Left colon (tissue), 2 donors: ENCODE data around the gene FALEC. TPM values are rescaled to one million over a fixed set of nuclear protein-coding genes. Genes with fewer than 3 reads are reported as not detected.

ENCODE experiments used
- ATAC-seq: fragments of 200-7000 bp; cut with Tn5 transposase; one replicate; pipeline ENCODE4 v1.9.1; 2020; ENCODE audit warnings: mild to moderate bottlenecking, moderate library complexity
- DNase-seq, 2 donors: peaks; one replicate each; pipeline ENCODE4 v3.0.0-alpha.2; 2020
- intact Hi-C, 2 donors: fragments of 100-400 bp; cut with DNase I in 1 of 2; cut with micrococcal nuclease in 1 of 2; formaldehyde crosslinking; loops; one replicate each; pipeline versions ENCODE4 v1.11.2 to v1.14.0; 2022; cut with DNase I, micrococcal nuclease
- total RNA-seq, 2 donors: library from RNA; stranded (reverse); fragmentation: NEBNext Ultra II Directional; extraction: Animal tissue kit (Norgen Biotek cat#: 25700); gene quantifications; one replicate each; pipeline ENCODE4 v1.2.1, GENCODE V29; 2021
- donor health status: DM: no; HTN: no; CAD: no.
- donor health status: DM: yes; HTN: yes; CAD: no.

Gene FALEC
- total RNA-seq, 2 donors from 2014 or later: not detected

DNA sequence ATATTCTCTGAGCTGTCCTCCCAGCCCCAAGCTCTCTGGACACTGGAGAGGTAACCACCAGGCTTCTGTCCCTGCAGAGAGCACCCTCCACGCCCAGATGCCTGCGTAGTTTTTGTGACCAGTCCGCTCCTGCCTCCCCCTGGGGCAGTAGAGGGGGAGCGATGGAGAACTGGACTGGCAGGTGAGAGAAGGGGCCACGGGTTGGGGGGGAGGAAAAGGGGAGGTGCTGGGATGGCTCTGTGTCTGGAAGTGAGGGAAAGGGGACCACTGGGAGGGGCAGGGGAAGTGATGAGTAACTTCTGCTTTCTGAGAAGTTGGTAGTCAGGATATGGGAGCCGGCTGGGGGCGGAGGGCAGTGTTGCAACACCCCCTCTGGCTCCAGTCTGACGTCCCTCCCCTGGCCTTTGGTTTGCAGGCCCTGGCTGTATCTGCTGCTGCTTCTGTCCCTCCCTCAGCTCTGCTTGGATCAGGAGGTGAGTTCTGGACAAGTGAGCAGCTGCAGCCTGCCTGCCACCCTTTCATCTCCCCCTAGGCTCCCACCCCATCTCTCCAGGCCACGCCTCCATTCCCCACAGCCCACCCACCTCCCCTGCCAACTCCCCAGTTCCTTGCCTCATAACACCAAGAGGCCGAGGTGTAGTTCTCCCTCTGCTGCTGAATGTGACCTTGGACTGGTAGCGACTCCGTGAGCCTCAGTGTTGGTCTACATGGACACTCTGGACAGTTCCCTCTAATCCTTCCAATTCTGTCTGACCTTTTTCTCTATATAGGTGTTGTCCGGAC, 36.8 kb downstream of the FALEC start:
- peak in 1 of 2 donors; percentile 80 for DNase-seq
- peak; percentile 15 for ATAC-seq
- intact Hi-C loops: loop anchor here in 1 of 2 donors (10.0 kb wide), 1 partner anchor 72 kb away; the partner anchor contains the start of gene ENSA

DNA sequence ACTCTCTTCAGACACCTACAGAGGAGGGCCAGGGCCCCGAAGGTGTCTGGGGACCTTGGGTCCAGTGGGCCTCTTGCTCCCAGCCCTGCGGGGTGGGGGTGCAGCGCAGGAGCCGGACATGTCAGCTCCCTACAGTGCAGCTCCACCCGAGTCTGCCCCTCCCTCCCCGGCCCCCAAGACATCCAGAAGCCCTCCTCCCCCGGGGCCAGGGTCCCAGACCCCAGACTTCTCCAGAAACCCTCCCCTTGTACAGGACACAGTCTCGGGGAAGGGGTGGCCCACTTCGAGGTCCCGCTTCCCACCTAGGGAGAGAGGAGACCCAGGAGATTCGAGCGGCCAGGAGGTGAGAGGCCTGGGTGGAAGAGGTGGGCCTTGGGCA, 37.3 kb downstream of the FALEC start:
- DNase-seq (no peak), ATAC-seq (no peak)
- intact Hi-C loops: loop anchor here in 1 of 2 donors (10.0 kb wide), 1 partner anchor 72 kb away; the partner anchor contains the start of gene ENSA

DNA sequence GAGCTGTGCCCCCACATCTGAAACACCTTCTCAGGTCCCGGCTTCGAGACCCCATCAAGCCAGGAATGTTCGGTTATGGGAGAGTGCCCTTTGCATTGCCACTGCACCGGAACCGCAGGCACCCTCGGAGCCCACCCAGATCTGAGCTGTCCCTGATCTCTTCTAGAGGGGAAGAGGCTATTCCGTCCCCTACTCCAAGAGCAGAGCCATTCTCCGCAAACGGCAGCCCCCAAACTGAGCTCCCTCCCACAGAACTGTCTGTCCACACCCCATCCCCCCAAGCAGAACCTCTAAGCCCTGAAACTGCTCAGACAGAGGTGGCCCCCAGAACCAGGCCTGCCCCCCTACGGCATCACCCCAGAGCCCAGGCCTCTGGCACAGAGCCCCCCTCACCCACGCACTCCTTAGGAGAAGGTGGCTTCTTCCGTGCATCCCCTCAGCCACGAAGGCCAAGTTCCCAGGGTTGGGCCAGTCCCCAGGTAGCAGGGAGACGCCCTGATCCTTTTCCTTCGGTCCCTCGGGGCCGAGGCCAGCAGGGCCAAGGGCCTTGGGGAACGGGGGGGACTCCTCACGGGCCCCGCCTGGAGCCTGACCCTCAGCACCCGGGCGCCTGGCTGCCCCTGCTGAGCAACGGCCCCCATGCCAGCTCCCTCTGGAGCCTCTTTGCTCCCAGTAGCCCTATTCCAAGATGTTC, 38.0 kb downstream of the FALEC start:
- DNase-seq: no peak
- intact Hi-C loops: loop anchor here in 1 of 2 donors (10.0 kb wide), 1 partner anchor 71 kb away; the partner anchor contains the start of gene ENSA

DNA sequence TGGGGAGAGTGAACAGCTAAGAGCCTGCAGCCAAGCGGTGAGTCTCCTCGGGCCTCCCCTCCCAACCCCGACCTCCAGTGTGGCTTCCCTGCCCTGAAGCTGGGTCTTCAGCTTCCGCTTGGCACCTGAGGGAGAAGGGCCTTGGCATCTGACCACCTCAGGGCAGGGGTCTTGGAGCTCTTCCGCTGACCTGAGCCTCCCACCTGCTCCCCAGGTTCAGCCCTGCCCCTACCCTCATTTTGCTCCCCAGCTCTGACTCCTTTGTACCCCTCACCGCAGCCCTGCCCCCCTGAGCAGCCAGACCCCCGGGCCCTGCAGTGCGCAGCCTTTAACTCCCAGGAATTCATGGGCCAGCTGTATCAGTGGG, 38.5 kb downstream of the FALEC start:
- intact Hi-C loops: loop anchor here in 1 of 2 donors (10.0 kb wide), 1 partner anchor 71 kb away; the partner anchor contains the start of gene ENSA
- DNase-seq (no peak), ATAC-seq (no peak)

More for the DNA sequence above, 38.0 kb downstream of the FALEC start:
- no peak for ATAC-seq

DNA sequence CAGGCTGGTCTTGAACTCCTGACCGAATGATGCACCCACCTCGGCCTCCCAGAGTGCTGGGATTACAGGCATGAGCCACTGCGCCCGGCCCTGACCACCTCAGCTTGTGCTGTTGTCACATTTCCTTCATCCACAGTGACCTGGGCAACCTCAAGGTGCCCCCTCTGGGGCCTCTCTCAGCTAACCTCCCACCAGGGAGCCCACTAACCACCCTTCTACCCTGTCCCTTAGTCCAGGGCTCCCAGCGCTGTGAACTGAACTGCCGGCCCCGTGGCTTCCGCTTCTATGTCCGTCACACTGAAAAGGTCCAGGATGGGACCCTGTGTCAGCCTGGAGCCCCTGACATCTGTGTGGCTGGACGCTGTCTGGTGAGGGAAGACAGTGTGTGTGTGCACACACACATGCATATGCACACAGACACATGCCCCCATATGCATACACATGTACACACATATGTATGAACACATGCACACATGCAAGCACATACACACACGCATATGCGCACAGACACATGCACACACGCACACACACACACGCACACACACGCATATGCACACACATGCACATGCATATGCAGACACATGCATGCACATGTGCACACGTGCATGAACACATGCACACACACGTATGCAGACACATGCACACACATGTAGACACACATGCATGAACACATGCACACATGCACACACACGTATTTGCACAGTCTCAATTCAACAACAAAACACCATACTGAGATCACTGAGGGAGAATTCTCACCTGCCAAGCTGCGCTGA, 39.8 kb downstream of the FALEC start:
- ATAC-seq: no peak
- intact Hi-C loops: loop anchor here in 1 of 2 donors (10.0 kb wide), 1 partner anchor 69 kb away; the partner anchor contains the start of gene ENSA

DNA sequence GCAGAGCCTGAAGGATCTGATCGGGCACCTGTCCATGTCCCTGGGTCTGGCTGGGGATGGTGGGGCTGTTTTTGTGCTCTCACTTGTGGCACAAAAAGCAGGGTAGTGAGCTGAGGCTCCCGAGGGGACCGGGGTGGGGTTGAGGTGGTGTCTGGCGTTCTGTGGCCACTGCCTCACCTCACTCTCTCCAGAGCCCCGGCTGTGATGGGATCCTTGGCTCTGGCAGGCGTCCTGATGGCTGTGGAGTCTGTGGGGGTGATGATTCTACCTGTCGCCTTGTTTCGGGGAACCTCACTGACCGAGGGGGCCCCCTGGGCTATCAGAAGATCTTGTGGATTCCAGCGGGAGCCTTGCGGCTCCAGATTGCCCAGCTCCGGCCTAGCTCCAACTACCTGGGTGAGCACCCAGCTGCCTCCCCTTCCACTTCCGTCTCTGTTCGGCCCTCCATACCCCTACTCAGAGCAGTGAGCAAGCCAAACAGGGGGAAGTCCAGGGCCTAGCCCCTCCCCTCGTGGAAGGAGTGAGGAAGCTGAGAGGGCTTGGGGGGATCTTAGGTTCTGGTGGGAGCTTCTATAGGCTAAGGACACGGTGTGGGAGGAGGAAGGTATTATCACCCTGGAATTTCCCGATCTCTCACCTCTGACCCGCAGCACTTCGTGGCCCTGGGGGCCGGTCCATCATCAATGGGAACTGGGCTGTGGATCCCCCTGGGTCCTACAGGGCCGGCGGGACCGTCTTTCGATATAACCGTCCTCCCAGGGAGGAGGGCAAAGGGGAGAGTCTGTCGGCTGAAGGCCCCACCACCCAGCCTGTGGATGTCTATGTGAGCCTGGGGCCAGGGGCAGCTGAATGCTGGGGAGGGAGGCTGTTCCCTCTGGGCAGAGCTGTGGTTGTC, 40.7 kb downstream of the FALEC start:
- DNase-seq (no peak), ATAC-seq (no peak)
- intact Hi-C loops: loop anchor here in 1 of 2 donors (10.0 kb wide), 1 partner anchor 69 kb away; the partner anchor contains the start of gene ENSA

More for the DNA sequence above, 39.8 kb downstream of the FALEC start:
- peak in 1 of 2 donors; percentile 8 for DNase-seq

DNA sequence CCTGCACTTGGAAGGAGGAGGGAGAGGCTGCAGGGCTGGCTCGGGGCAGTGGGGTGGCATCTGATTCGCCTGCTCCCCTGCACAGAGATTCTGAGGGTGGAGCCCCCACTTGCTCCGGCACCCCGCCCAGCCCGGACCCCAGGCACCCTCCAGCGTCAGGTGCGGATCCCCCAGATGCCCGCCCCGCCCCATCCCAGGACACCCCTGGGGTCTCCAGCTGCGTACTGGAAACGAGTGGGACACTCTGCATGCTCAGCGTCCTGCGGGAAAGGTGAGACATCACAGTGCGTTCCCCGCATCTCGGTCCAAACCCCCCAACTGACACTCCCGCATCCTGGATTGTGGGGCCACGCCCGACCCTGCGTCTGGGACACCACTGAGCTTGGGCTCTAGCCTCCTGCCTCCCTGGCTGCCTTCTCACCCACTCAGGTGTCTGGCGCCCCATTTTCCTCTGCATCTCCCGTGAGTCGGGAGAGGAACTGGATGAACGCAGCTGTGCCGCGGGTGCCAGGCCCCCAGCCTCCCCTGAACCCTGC, 41.6 kb downstream of the FALEC start:
- DNase-seq: peak; percentile 10 to 24

DNA sequence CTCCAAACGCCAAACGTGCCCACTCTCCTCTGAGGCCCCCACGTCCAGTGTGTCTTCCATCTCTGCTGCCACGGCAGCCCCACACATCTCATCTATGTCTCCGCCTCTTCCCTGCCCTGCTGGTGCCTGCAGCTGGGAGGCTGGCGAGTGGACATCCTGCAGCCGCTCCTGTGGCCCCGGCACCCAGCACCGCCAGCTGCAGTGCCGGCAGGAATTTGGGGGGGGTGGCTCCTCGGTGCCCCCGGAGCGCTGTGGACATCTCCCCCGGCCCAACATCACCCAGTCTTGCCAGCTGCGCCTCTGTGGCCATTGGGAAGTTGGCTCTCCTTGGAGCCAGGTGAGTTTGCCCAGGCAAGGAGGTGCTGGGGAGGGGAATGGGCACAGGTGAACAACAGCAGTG, 42.3 kb downstream of the FALEC start:
- DNase-seq (no peak), ATAC-seq (no peak)
- intact Hi-C loops: loop anchor here in 1 of 2 donors (10.0 kb wide), 1 partner anchor 67 kb away; the partner anchor contains the start of gene ENSA

More for the DNA sequence above, 41.6 kb downstream of the FALEC start:
- intact Hi-C loops: loop anchor here in 1 of 2 donors (10.0 kb wide), 1 partner anchor 68 kb away; the partner anchor contains the start of gene ENSA
- ATAC-seq: no peak

DNA sequence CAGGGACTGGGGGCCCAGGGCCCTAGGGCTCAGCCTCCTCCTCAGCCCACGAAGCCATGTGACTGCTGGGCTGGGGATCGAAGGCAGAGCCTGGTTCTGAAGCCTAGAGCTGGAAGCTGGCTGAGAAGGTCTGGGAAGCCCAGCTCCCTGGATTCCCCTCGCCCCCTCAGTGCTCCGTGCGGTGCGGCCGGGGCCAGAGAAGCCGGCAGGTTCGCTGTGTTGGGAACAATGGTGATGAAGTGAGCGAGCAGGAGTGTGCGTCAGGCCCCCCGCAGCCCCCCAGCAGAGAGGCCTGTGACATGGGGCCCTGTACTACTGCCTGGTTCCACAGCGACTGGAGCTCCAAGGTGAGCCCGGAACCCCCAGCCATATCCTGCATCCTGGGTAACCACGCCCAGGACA, 42.8 kb downstream of the FALEC start:
- DNase-seq: no peak
- no peak for ATAC-seq
- intact Hi-C loops: loop anchor here in 1 of 2 donors (10.0 kb wide), 1 partner anchor 66 kb away; the partner anchor contains the start of gene ENSA

DNA sequence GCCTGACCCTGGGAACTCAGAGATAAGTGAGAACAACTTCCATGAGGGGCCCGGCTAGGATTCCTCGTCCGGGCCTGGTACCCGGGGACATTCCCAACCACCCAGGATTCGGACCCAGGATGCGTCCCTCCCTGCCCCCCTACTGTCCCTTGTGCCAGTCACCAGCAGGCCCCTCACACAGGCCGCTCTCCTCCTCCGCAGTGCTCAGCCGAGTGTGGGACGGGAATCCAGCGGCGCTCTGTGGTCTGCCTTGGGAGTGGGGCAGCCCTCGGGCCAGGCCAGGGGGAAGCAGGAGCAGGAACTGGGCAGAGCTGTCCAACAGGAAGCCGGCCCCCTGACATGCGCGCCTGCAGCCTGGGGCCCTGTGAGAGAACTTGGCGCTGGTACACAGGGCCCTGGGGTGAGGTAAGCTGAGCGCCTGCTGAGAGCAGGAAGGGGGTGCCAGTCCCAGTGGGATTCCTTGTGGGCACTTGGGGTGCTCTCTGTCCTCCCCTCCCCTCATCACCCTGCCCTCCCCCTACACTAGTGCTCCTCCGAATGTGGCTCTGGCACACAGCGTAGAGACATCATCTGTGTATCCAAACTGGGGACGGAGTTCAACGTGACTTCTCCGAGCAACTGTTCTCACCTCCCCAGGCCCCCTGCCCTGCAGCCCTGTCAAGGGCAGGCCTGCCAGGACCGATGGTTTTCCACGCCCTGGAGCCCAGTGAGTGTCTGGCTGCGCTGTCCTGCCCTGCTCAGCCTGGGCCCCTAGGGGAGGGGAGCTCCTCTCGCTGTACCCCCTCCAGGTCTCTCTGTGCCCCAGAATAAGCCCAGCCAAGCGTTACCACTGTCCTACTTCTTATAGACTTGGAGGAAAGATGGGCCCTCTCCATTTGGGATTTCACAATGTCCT, 43.5 kb downstream of the FALEC start:
- DNase-seq (peak in 1 of 2 donors; percentile 42), ATAC-seq (no peak)
- intact Hi-C loops: loop anchor here in 1 of 2 donors (10.0 kb wide), 1 partner anchor 66 kb away; the partner anchor contains the start of gene ENSA

DNA sequence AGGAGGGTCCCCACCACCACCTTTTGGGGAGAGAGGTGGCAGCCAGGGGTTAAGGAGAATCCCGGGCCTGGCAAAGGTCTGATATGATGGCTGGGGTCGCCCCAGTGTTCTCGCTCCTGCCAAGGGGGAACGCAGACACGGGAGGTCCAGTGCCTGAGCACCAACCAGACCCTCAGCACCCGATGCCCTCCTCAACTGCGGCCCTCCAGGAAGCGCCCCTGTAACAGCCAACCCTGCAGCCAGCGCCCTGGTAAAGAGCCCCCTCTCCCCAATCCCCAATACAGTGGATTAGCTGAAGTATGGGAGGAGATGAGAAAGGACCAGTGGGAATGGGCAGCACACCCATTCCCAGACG, 44.1 kb downstream of the FALEC start:
- ATAC-seq (no peak), DNase-seq (no peak)
- intact Hi-C loops: loop anchor here (5.0 to 10.0 kb wide), 2 partner anchors 63 to 65 kb away; partner anchors contain the start of gene ENSA (in 1 of the 2)

DNA sequence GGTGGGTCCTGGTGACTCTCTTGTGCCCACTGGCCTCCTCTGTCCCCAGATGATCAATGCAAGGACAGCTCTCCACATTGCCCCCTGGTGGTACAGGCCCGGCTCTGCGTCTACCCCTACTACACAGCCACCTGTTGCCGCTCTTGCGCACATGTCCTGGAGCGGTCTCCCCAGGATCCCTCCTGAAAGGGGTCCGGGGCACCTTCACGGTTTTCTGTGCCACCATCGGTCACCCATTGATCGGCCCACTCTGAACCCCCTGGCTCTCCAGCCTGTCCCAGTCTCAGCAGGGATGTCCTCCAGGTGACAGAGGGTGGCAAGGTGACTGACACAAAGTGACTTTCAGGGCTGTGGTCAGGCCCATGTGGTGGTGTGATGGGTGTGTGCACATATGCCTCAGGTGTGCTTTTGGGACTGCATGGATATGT, 44.5 kb downstream of the FALEC start:
- ATAC-seq (peak; percentile 23), DNase-seq (peak; percentile 81 to 84)
- intact Hi-C loops: loop anchor here in 1 of 2 donors (5.0 kb wide), 1 partner anchor 62 kb away; no protein-coding TSS in a partner anchor

DNA sequence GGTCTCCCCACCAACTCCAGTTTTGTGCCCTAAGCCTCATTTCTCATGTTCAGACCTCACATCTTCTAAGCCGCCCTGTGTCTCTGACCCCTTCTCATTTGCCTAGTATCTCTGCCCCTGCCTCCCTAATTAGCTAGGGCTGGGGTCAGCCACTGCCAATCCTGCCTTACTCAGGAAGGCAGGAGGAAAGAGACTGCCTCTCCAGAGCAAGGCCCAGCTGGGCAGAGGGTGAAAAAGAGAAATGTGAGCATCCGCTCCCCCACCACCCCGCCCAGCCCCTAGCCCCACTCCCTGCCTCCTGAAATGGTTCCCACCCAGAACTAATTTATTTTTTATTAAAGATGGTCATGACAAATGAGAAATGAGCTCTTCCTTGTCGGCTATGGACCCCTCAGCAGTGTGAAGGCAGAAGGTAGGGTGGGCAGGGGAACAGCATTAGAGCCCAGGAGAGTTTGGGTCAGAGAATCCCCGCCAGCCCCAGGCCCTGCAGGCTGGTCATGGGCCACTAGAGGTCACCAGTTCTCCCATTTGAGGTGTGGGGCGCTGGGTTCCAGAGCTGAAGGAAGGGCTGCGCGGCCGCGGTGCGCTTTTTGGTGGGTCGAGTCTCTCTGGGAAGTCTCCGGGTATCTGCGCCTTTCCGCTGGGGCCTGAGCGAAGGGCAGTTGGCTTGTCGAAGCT, 45.2 kb downstream of the FALEC start:
- peak; percentile 59 for ATAC-seq
- intact Hi-C loops: loop anchor here in 1 of 2 donors (5.0 kb wide), 1 partner anchor 62 kb away; no protein-coding TSS in a partner anchor
- peak; percentile 90 to 93 for DNase-seq

DNA sequence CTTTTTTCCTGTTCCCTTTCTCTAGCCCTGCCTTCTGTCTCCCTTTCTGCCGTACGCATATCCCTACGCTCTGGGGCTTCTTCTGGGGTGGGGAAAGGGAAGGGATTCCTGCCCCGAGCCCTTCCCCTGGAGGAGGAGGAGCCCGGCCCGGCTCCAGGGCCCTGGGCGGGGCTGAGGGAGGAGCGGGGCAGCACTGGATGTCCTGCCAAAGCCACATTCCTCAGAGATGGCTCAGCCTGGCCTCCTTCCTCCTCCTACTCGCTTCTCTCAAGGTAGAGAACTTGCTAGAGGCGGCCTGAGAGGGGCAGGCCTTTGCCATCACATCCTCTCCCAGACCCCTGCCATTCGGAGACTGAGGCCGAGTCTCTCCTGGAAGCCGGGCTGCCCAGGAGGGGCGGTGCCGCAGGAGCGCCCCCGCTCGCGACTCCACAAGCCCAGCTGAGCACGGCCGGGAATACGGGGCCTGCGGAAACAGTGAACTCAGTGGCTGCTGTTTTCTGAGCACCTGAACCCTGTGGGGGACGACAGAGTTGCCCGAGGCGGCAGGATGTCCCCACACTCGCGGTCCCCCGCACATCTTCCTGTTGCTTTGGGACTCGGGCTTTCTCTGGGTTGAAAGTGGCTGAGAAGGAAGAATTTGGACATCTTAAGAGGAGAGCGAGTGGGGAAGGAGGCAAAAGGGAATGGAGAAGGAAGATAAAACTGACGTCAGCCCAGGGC, 45.9 kb downstream of the FALEC start:
- ATAC-seq (peak; percentile 80), DNase-seq (peak; percentile 93 to 97)
- intact Hi-C loops: loop anchor here in 1 of 2 donors (5.0 kb wide), 1 partner anchor 61 kb away; no protein-coding TSS in a partner anchor

DNA sequence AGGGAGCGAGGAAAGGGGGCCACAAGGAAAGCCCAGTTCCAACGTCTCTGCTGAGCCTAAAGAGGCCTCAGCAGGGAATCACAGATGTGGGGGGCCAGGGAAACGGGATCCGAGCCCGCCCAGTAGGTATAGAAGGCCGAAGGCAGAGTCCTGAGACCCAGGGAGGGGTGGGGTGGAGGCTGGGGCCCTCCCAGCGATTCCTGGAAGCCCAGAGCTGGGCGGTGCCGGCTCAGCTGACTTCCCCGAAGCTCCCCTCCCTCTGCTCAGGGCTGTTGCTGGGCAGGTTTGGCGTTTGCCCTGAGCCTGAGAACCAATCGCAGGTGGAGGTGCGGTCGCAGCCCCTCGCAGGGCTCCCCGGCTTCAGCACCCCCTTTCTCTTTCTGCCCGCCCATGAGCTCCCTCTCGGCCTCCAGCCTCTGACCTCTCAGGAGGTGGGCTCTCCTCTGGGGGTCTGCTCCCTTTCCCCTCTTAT, 46.5 kb downstream of the FALEC start:
- intact Hi-C loops: loop anchor here in 1 of 2 donors (5.0 kb wide), 1 partner anchor 60 kb away; no protein-coding TSS in a partner anchor
- ATAC-seq: peak; percentile 78
- peak; percentile 94 to 97 for DNase-seq
